WERI-Rb-1 (cell line): ENCODE measurements around the gene TIMM10.

Source experiments
- DNase-seq: peaks from one replicate; pipeline ENCODE4 v3.0.0-alpha.2; 2020
- H3K27ac ChIP-seq: fragments of 250-450 bp; sonication (Bioruptor Pico); 2 replicates; pipeline ENCODE4 v1.5.1; 2020; ENCODE audit warnings: mild to moderate bottlenecking, moderate library complexity
- H3K27me3 ChIP-seq: fragments of 250-450 bp; sonication (Bioruptor Pico); 2 replicates; pipeline ENCODE4 v1.5.1; 2021; ENCODE audit warnings: mild to moderate bottlenecking, low read depth, moderate library complexity; ENCODE audit not compliant: insufficient read depth, severe bottlenecking
- H3K36me3 ChIP-seq: fragments of 250-450 bp; sonication (Bioruptor Pico); 2 replicates; pipeline ENCODE4 v1.5.1; 2020; ENCODE audit warnings: mild to moderate bottlenecking, moderate library complexity
- H3K4me3 ChIP-seq: 2 replicates; pipeline ENCODE4 v1.5.1; 2011; ENCODE audit warnings: low read depth, mild to moderate bottlenecking, control low read depth, low read length
- H3K9me3 ChIP-seq: fragments of 250-450 bp; sonication (Bioruptor Pico); 2 replicates; pipeline ENCODE4 v1.5.1; 2021; ENCODE audit warnings: mild to moderate bottlenecking, moderate library complexity; ENCODE audit not compliant: severe bottlenecking
- CTCF ChIP-seq: IDR thresholded peaks from 2 replicates; pipeline ENCODE4 v1.5.1; 2011; ENCODE audit warnings: low read depth, mild to moderate bottlenecking, control low read depth, inconsistent platforms, low read length

TIMM10 gene

GRCh38 chr11:57513911-57514537 lies 16.5 kb downstream of the TIMM10 start:
- H3K27ac ChIP-seq, result no peak overlapping the region

GRCh38 chr11:57513452-57513795 lies 17.1 kb downstream of the TIMM10 start:
- TF ChIP-seq CTCF, result no peak

More at GRCh38 chr11:57513911-57514537, 16.5 kb downstream of the TIMM10 start:
- H3K27me3 ChIP-seq, result peaks cover 20% of the 10 kb centered on the region
- H3K4me3 ChIP-seq, result peak overlapping the region; percentile 78; the same call in 1 of the 2 replicates
- TF ChIP-seq CTCF, result no peak
- no peaks in the 10 kb centered on the region for H3K9me3 ChIP-seq
- DNase-seq, result no peak
- H3K36me3 ChIP-seq, result no peaks in the 10 kb centered on the region

GRCh38 chr11:57512646-57513451 lies 17.7 kb downstream of the TIMM10 start:
- DNase-seq, result no peak
- no peak for TF ChIP-seq CTCF
- no peak overlapping the region for H3K4me3 ChIP-seq
- no peaks in the 10 kb centered on the region for H3K36me3 ChIP-seq
- H3K9me3 ChIP-seq, result no peaks in the 10 kb centered on the region
- H3K27ac ChIP-seq, result no peak overlapping the region
- peaks cover 20% of the 10 kb centered on the region for H3K27me3 ChIP-seq

More at GRCh38 chr11:57513452-57513795, 17.1 kb downstream of the TIMM10 start:
- H3K9me3 ChIP-seq, result no peaks in the 10 kb centered on the region
- H3K27ac ChIP-seq, result no peak overlapping the region
- no peaks in the 10 kb centered on the region for H3K36me3 ChIP-seq
- H3K4me3 ChIP-seq, result no peak overlapping the region
- DNase-seq, result no peak
- peaks cover 20% of the 10 kb centered on the region for H3K27me3 ChIP-seq

DNA sequence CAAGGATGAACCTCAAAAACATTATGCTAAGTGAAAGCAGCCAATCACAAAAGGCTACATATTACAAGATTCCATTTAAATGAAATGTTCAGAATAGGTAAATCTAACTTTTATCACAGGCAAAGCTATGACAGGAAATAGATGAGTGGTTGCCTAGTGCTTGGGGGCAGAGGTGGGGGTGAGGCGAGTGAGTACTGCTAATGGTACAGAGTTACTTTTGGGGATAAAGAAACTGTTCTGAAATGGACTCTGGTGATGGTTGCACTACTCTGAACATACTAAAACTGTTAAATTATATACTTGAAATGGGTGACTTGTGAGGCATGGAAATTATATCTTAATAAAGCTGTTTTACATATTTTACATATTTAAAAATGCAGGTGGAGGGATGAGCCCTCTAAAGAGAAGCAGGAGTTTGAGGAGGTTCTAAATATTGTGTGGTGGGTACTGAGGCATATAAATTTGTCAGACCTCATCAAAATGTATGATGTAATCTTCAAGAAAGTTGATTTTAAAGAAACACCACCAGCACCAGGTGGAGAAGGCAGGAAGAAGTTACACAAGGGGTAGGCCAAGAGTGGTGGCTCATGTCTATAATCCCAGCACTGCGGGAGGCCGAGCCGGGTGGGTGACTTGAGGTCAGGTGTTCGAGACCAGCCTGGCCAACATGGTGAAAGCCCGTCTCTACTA lies 18.7 kb downstream of the TIMM10 start:
- no peak overlapping the region for H3K27ac ChIP-seq
- H3K4me3 ChIP-seq, result no peak overlapping the region
- no peaks in the 10 kb centered on the region for H3K9me3 ChIP-seq
- H3K27me3 ChIP-seq, result peaks cover 20% of the 10 kb centered on the region
- no peak for DNase-seq
- no peaks in the 10 kb centered on the region for H3K36me3 ChIP-seq
- TF ChIP-seq CTCF, result no peak

- Histone ChIP-seq H3K36me3 (no peaks in the 10 kb centered on the region), H3K4me3 (no peak overlapping the region), H3K27ac (no peak overlapping the region), H3K27me3 (no peaks in the 10 kb centered on the region), H3K9me3 (no peaks in the 10 kb centered on the region)
- no peak for DNase-seq
- no peak for TF ChIP-seq CTCF
Observed at GRCh38 chr11:57508341-57509170, 22.0 kb downstream of the TIMM10 start.
